ENCODE measurements around the gene MAMLD1.

MAMLD1 gene

GRCh38 chrX:150455215-150455608 lies 92.1 kb downstream of the MAMLD1 start:
- TF ChIP-seq ZNF8 (CRISPR knock-in tag; IDR thresholded peaks at IDR 0.05) (no peak), ZNF70 (CRISPR knock-in tag; IDR thresholded peaks at IDR 0.05) (no peak), CSDC2 (CRISPR knock-in tag; IDR thresholded peaks at IDR 0.05) (no peak)
- ATAC-seq, result no peak

- no peak for ATAC-seq
Measured at GRCh38 chrX:150456466-150456865, 93.3 kb downstream of the MAMLD1 start.

GRCh38 chrX:150456941-150457340 lies 93.8 kb downstream of the MAMLD1 start:
- no peak for TF ChIP-seq OSR1 (CRISPR knock-in tag; IDR thresholded peaks at IDR 0.05)
- TF ChIP-seq ESRRG (CRISPR knock-in tag; IDR thresholded peaks at IDR 0.05), result no peak
- no peak for TF ChIP-seq RARB (CRISPR knock-in tag; IDR thresholded peaks at IDR 0.05)
- no peak for TF ChIP-seq PATZ1 (CRISPR knock-in tag; IDR thresholded peaks at IDR 0.05; ENCODE audit: borderline replicate concordance)
- no peak for TF ChIP-seq TSHZ2 (CRISPR knock-in tag; IDR thresholded peaks at IDR 0.05)
- no peak for TF ChIP-seq TOX (CRISPR knock-in tag; IDR thresholded peaks at IDR 0.05; ENCODE audit: borderline replicate concordance)
- TF ChIP-seq ZNF565 (CRISPR knock-in tag; conservative IDR thresholded peaks at IDR 0.05; ENCODE audit: low read depth), result no peak
- TF ChIP-seq CSDC2 (CRISPR knock-in tag; IDR thresholded peaks at IDR 0.05), result no peak
- TF ChIP-seq GLIS3 (CRISPR knock-in tag; IDR thresholded peaks at IDR 0.05), result no peak
- TF ChIP-seq TCF4 (CRISPR knock-in tag; IDR thresholded peaks at IDR 0.05; ENCODE audit: borderline replicate concordance), result no peak
- ATAC-seq, result no peak

More at GRCh38 chrX:150456466-150456865, 93.3 kb downstream of the MAMLD1 start:
- TF ChIP-seq TCF4 (CRISPR knock-in tag; IDR thresholded peaks at IDR 0.05; ENCODE audit: borderline replicate concordance), result no peak

GRCh38 chrX:150459196-150459595 lies 96.1 kb downstream of the MAMLD1 start:
- TF ChIP-seq ZFP30 (CRISPR knock-in tag; IDR thresholded peaks at IDR 0.05), result no peak
- no peak for ATAC-seq

GRCh38 chrX:150460063-150460462 lies 96.9 kb downstream of the MAMLD1 start:
- TF ChIP-seq CREB5 (CRISPR knock-in tag; IDR thresholded peaks at IDR 0.05; ENCODE audit: low read depth) (no peak), ZFP30 (CRISPR knock-in tag; IDR thresholded peaks at IDR 0.05) (no peak), ZNF565 (CRISPR knock-in tag; conservative IDR thresholded peaks at IDR 0.05; ENCODE audit: low read depth) (no peak), ESRRG (CRISPR knock-in tag; IDR thresholded peaks at IDR 0.05) (no peak)

GRCh38 chrX:150460781-150461180 lies 97.7 kb downstream of the MAMLD1 start:
- ATAC-seq, result no peak
- TF ChIP-seq POU6F1 (CRISPR knock-in tag; IDR thresholded peaks at IDR 0.05; ENCODE audit: borderline replicate concordance, low read depth) (no peak), ZFP3 (CRISPR knock-in tag; IDR thresholded peaks at IDR 0.05) (no peak), ZNF8 (CRISPR knock-in tag; IDR thresholded peaks at IDR 0.05) (no peak), TOX (CRISPR knock-in tag; IDR thresholded peaks at IDR 0.05; ENCODE audit: borderline replicate concordance) (no peak)

More at GRCh38 chrX:150460063-150460462, 96.9 kb downstream of the MAMLD1 start:
- no peak for ATAC-seq
